ENCODE results near the gene NTMT1. TPM values are rescaled to one million over a fixed set of nuclear protein-coding genes. Genes with fewer than 3 reads are reported as not detected.
"Not testable (repeated sequence)": the region's sequence is repeated elsewhere in the genome, so short reads cannot be mapped to it uniquely, and the experiment has no call there.

The NTMT1 gene
- total and polyA plus RNA-seq, 4 experiments from 2014 or later, result 45.0 to 55.1 (median 46.9) TPM

- H3K27ac Mint-ChIP-seq, result no peak overlapping the region
- Histone ChIP-seq H3K36me3 (ENCODE audit: insufficient read depth, low read length) (no peaks in the 10 kb centered on the region), H3K27ac (ENCODE audit: low read depth, low read length) (no peak overlapping the region), H3K9me3 (ENCODE audit: control insufficient read depth in 1 of 2, low read length in 2 of 2) (no peaks in the 10 kb centered on the region), H3K4me1 (ENCODE audit: insufficient read depth, low read length) (no peaks in the 10 kb centered on the region), H3K27me3 (ENCODE audit: insufficient read depth, low read length) (no peaks in the 10 kb centered on the region), H3K4me3 (ENCODE audit: low read length in 2 of 2) (no peak overlapping the region)
- peaks cover 0 to 5% of the 10 kb centered on the region in 2 donors for H3K27me3 Mint-ChIP-seq
- intact Hi-C loops (cut with micrococcal nuclease), result no loop called here
- H3K36me3 Mint-ChIP-seq, result no peaks in the 10 kb centered on the region
- no peaks in the 10 kb centered on the region for H3K4me1 Mint-ChIP-seq
- ChIA-PET POLR2A (ENCODE audit: partially characterized antibody) (no interaction called here), CTCF (ENCODE audit: partially characterized antibody) (no interaction called here)
- DNase-seq, result no peak
- H3K9me3 Mint-ChIP-seq, result no peaks in the 10 kb centered on the region
- no peak overlapping the region for H3K4me3 Mint-ChIP-seq
Measured at GRCh38 chr9:129653823-129654553, 28.0 kb downstream of the NTMT1 start.

- Histone ChIP-seq H3K4me3 (ENCODE audit: low read length in 2 of 2) (no peak overlapping the region), H3K4me1 (ENCODE audit: insufficient read depth, low read length) (no peaks in the 10 kb centered on the region), H3K9me3 (ENCODE audit: control insufficient read depth in 1 of 2, low read length in 2 of 2) (no peaks in the 10 kb centered on the region), H3K27ac (ENCODE audit: low read depth, low read length) (no peak overlapping the region), H3K27me3 (ENCODE audit: insufficient read depth, low read length) (no peaks in the 10 kb centered on the region), H3K36me3 (ENCODE audit: insufficient read depth, low read length) (no peaks in the 10 kb centered on the region)
- H3K36me3 Mint-ChIP-seq, result no peaks in the 10 kb centered on the region
- intact Hi-C loops (cut with micrococcal nuclease), result no loop called here
- no peak overlapping the region for H3K4me3 Mint-ChIP-seq
- H3K9me3 Mint-ChIP-seq, result no peaks in the 10 kb centered on the region
- ChIA-PET CTCF (ENCODE audit: partially characterized antibody) (no interaction called here), POLR2A (ENCODE audit: partially characterized antibody) (no interaction called here)
- peaks cover 0 to 5% of the 10 kb centered on the region in 2 donors for H3K27me3 Mint-ChIP-seq
- H3K4me1 Mint-ChIP-seq, result no peaks in the 10 kb centered on the region
- DNase-seq, result no peak
- H3K27ac Mint-ChIP-seq, result no peak overlapping the region
Measured at GRCh38 chr9:129654554-129655040, 28.6 kb downstream of the NTMT1 start.

GRCh38 chr9:129655154-129655553 is 29.2 kb downstream of the NTMT1 start:
- H3K27ac ChIP-seq (ENCODE audit: low read depth, low read length), result no peak overlapping the region
- Mint-ChIP-seq H3K4me3 (no peak overlapping the region), H3K9me3 (peaks cover 0 to 1% (median 0%) of the 10 kb centered on the region in 8 donors), H3K27me3 (peaks cover 0 to 3% of the 10 kb centered on the region in 2 donors), H3K36me3 (no peaks in the 10 kb centered on the region), H3K27ac (no peak overlapping the region), H3K4me1 (no peaks in the 10 kb centered on the region)
- no peaks in the 10 kb centered on the region for H3K27me3 ChIP-seq (ENCODE audit: insufficient read depth, low read length)
- H3K4me1 ChIP-seq (ENCODE audit: insufficient read depth, low read length), result no peaks in the 10 kb centered on the region
- no peaks in the 10 kb centered on the region for H3K9me3 ChIP-seq (ENCODE audit: control insufficient read depth in 1 of 2, low read length in 2 of 2)
- intact Hi-C loops (cut with micrococcal nuclease), result no loop called here
- H3K4me3 ChIP-seq (ENCODE audit: low read length in 2 of 2), result no peak overlapping the region
- H3K36me3 ChIP-seq (ENCODE audit: insufficient read depth, low read length), result no peaks in the 10 kb centered on the region
- DNase-seq, result no peak
- POLR2A ChIA-PET (ENCODE audit: partially characterized antibody), result no interaction called here
- CTCF ChIA-PET (ENCODE audit: partially characterized antibody), result no interaction called here

DNA sequence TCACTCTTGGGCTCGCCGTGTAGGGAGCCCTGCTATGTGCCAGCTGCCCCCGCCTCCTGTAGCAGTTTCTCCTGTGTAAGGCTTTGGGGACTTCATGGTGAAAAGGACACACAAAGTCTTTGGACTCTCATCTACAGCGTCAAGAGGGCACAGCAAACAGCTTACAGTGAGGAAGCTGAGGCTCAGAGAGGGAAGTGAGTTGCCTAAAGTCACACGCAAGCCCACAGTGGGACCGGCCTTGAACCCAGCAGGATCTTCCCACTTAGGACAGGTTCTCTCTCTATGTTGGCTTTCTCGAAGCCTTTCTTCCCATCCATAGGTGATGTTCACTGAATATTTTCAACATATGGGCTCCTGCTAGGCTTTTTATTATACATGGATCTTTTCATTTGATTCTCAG is 29.7 kb downstream of the NTMT1 start:
- peaks cover 0 to 2% of the 10 kb centered on the region in 2 donors for H3K27me3 Mint-ChIP-seq
- no peak for DNase-seq
- H3K36me3 Mint-ChIP-seq, result no peaks in the 10 kb centered on the region
- no peak overlapping the region for H3K4me3 Mint-ChIP-seq
- Histone ChIP-seq H3K4me3 (ENCODE audit: low read length in 2 of 2) (no peak overlapping the region), H3K27ac (ENCODE audit: low read depth, low read length) (no peak overlapping the region), H3K27me3 (ENCODE audit: insufficient read depth, low read length) (no peaks in the 10 kb centered on the region), H3K4me1 (ENCODE audit: insufficient read depth, low read length) (no peaks in the 10 kb centered on the region), H3K9me3 (ENCODE audit: control insufficient read depth in 1 of 2, low read length in 2 of 2) (no peaks in the 10 kb centered on the region), H3K36me3 (ENCODE audit: insufficient read depth, low read length) (no peaks in the 10 kb centered on the region)
- intact Hi-C loops (cut with micrococcal nuclease), result no loop called here
- ChIA-PET POLR2A (ENCODE audit: partially characterized antibody) (no interaction called here), CTCF (ENCODE audit: partially characterized antibody) (no interaction called here)
- H3K9me3 Mint-ChIP-seq, result peaks cover 0 to 1% (median 0%) of the 10 kb centered on the region in 8 donors
- H3K4me1 Mint-ChIP-seq, result no peaks in the 10 kb centered on the region
- H3K27ac Mint-ChIP-seq, result no peak overlapping the region

DNA sequence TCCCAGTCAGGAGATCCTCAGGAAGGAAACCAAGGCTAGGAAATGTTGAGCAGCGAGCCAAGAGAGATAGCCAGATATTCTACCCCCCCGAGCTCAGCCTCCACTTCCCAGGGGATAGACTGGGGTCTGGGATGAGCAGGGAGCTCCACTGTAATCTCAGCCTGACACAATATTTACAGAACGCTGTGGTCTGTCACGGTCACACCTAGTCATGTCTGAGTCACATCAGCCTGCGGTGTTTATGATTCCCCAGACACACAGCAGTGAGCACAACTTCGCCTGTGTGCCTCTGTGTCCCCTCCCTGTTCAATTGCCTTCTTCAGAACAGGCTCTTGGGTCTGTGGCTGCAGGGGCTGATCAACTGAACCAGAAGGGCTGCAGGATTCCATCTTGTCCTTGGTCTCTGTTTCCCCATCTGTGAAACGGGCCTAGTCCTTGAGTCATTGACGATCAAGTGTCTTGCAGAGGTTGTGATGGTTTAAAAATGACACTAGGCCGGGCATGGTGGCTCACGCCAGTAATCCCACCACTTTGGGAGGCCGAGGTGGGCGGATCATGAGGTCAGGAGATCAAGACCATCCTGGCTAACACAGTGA is 30.9 kb downstream of the NTMT1 start:
- intact Hi-C loops (cut with micrococcal nuclease), result no loop called here
- Mint-ChIP-seq H3K9me3 (peaks cover 0 to 1% (median 0%) of the 10 kb centered on the region in 8 donors), H3K4me1 (no peaks in the 10 kb centered on the region), H3K36me3 (no peaks in the 10 kb centered on the region), H3K27me3 (peaks cover 3 to 6% of the 10 kb centered on the region in 2 donors), H3K4me3 (no peak overlapping the region), H3K27ac (no peak overlapping the region)
- H3K4me3 ChIP-seq (ENCODE audit: low read length in 2 of 2), result no peak overlapping the region
- no peak overlapping the region for H3K27ac ChIP-seq (ENCODE audit: low read depth, low read length)
- no peaks in the 10 kb centered on the region for H3K27me3 ChIP-seq (ENCODE audit: insufficient read depth, low read length)
- ChIA-PET CTCF (ENCODE audit: partially characterized antibody) (no interaction called here), POLR2A (ENCODE audit: partially characterized antibody) (no interaction called here)
- H3K36me3 ChIP-seq (ENCODE audit: insufficient read depth, low read length), result no peaks in the 10 kb centered on the region
- H3K4me1 ChIP-seq (ENCODE audit: insufficient read depth, low read length), result no peaks in the 10 kb centered on the region
- DNase-seq, result no peak
- no peaks in the 10 kb centered on the region for H3K9me3 ChIP-seq (ENCODE audit: control insufficient read depth in 1 of 2, low read length in 2 of 2)

DNA sequence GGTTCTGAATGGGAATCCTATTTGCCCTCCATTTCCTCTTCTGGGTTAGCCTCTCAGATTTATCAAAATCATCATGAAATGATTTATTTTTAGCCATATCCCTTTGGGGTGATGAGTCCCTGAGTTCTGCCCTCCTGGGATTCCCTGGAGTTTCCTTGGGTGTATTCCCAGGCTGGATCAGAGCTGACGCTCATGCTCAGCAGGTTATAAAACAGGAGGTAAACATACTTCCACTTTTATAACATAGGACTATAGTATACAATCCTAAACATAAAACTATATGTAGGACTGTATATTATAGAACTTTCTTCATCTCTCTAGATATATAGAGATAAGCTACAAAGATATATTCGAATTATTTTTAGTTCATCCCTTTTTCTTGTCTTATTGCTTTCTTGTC is 35.1 kb downstream of the NTMT1 start:
- H3K27me3 ChIP-seq (ENCODE audit: insufficient read depth, low read length), result no peaks in the 10 kb centered on the region
- H3K27ac ChIP-seq (ENCODE audit: low read depth, low read length), result no peak overlapping the region
- Mint-ChIP-seq H3K36me3 (no peaks in the 10 kb centered on the region), H3K27me3 (peaks cover 3 to 9% of the 10 kb centered on the region in 2 donors), H3K4me3 (no peak overlapping the region), H3K4me1 (peaks cover 2 to 7% (median 4%) of the 10 kb centered on the region in 4 donors), H3K9me3 (peaks cover 0 to 1% (median 0%) of the 10 kb centered on the region in 8 donors), H3K27ac (no peak overlapping the region)
- intact Hi-C loops (cut with micrococcal nuclease), result no loop called here
- no peaks in the 10 kb centered on the region for H3K4me1 ChIP-seq (ENCODE audit: insufficient read depth, low read length)
- no peaks in the 10 kb centered on the region for H3K36me3 ChIP-seq (ENCODE audit: insufficient read depth, low read length)
- H3K4me3 ChIP-seq (ENCODE audit: low read length in 2 of 2), result no peak overlapping the region
- ChIA-PET POLR2A (ENCODE audit: partially characterized antibody) (no interaction called here), CTCF (ENCODE audit: partially characterized antibody) (interaction anchor here (1.6 kb wide), 1 partner anchor 37 kb away, joined by 7 read pairs; no protein-coding TSS in a partner anchor)
- DNase-seq, result no peak
- H3K9me3 ChIP-seq (ENCODE audit: control insufficient read depth in 1 of 2, low read length in 2 of 2), result no peaks in the 10 kb centered on the region

DNA sequence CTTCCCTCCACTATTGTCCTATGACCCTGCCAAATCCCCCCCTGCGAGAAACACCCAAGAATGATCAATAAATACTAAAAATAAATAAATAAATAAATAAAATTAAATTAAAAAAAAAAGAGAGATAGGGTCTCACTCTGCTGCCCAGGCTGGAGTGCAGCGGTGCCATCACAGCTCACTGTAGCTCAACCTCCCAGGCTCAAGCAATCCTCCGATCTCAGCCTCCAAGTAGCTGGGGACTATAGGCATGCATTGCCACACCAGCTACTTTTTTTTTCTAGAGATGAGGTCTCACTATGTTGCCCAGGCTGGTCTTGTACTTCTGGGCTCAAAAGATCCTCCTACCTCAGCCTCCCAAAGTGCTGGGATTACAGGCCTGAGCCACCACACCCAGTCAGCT is 36.3 kb downstream of the NTMT1 start:
- H3K9me3 ChIP-seq (ENCODE audit: control insufficient read depth in 1 of 2, low read length in 2 of 2); H3K27me3 Mint-ChIP-seq; H3K9me3 Mint-ChIP-seq; H3K36me3 ChIP-seq (ENCODE audit: insufficient read depth, low read length); H3K27me3 ChIP-seq (ENCODE audit: insufficient read depth, low read length); H3K27ac ChIP-seq (ENCODE audit: low read depth, low read length); H3K4me3 ChIP-seq (ENCODE audit: low read length in 2 of 2); POLR2A ChIA-PET (ENCODE audit: partially characterized antibody); H3K36me3 Mint-ChIP-seq; H3K27ac Mint-ChIP-seq; H3K4me1 Mint-ChIP-seq; H3K4me1 ChIP-seq (ENCODE audit: insufficient read depth, low read length); DNase-seq; intact Hi-C loops (cut with micrococcal nuclease): not testable (repeated sequence)
- CTCF ChIA-PET (ENCODE audit: partially characterized antibody), result interaction anchor here (1.6 kb wide), 1 partner anchor 38 kb away, joined by 7 read pairs; no protein-coding TSS in a partner anchor
- H3K4me3 Mint-ChIP-seq, result peak overlapping the region in 1 of 8 donors; percentile 24

All from CD4-positive, alpha-beta memory T cell (primary cell).